Stomach (tissue), 4 donors: ENCODE results near the gene LYZ.
A peak's percentile ranks its signal among the peaks of the same experiment; 100 is the strongest.

ENCODE experiments used
- EP300 ChIP-seq: sonication (generic); formaldehyde crosslinking; IDR thresholded peaks from one replicate; pipeline ENCODE4 v1.6.1; 2017; ENCODE audit warnings: antibody characterized with exemption
- POLR2A ChIP-seq, 4 donors: fragments of 450-650 bp; IDR thresholded peaks; one replicate each; pipeline ENCODE4 v1.6.1; 2016; ENCODE audit warnings: antibody characterized with exemption in 4 of 4, control low read depth in 2 of 4, mild to moderate bottlenecking in 1 of 4, moderate library complexity in 1 of 4
- POLR2AphosphoS5 ChIP-seq, 3 donors: sonication (generic); formaldehyde crosslinking; IDR thresholded peaks; one replicate each; pipeline ENCODE4 v1.6.1; 2016; ENCODE audit warnings: antibody characterized with exemption in 3 of 3
- TF ChIP-seq, protein P1 (sequence below), 7 experiments: fragments of 450-650 bp in 4 of 7; fragments of 200-600 bp in 3 of 7; sonication (generic) in 3 of 7; IDR thresholded peaks; one replicate each; pipeline ENCODE4 v1.5.1; 2016 to 2019; ENCODE audit warnings: antibody characterized with exemption in 7 of 7, control low read depth in 2 of 7, mild to moderate bottlenecking in 1 of 7

DNA sequence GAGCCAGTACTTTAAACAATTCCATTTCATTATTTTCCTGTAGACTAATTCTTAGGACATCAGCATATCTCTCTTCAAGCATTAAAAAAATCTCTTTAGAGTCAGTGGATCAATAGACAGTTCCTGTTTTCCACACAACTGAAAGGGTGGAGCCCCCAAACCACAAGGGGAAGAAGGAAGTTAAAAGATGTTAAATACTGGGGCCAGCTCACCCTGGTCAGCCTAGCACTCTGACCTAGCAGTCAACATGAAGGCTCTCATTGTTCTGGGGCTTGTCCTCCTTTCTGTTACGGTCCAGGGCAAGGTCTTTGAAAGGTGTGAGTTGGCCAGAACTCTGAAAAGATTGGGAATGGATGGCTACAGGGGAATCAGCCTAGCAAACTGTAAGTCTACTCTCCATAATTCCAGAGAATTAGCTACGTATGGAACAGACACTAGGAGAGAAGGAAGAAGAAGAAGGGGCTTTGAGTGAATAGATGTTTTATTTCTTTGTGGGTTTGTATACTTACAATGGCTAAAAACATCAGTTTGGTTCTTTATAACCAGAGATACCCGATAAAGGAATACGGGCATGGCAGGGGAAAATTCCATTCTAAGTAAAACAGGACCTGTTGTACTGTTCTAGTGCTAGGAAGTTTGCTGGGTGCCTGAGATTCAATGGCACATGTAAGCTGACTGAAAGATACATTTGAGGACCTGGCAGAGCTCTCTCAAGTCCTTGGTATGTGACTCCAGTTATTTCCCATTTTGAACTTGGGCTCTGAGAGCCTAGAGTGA lies at the start of gene LYZ:
- TF ChIP-seq POLR2AphosphoS5 (IDR thresholded peaks at IDR 0.05) (peak in 2 of 3 donors; percentile 80), POLR2A (IDR thresholded peaks at IDR 0.05) (no peak), EP300 (no peak)
- TF ChIP-seq, protein P1, sequence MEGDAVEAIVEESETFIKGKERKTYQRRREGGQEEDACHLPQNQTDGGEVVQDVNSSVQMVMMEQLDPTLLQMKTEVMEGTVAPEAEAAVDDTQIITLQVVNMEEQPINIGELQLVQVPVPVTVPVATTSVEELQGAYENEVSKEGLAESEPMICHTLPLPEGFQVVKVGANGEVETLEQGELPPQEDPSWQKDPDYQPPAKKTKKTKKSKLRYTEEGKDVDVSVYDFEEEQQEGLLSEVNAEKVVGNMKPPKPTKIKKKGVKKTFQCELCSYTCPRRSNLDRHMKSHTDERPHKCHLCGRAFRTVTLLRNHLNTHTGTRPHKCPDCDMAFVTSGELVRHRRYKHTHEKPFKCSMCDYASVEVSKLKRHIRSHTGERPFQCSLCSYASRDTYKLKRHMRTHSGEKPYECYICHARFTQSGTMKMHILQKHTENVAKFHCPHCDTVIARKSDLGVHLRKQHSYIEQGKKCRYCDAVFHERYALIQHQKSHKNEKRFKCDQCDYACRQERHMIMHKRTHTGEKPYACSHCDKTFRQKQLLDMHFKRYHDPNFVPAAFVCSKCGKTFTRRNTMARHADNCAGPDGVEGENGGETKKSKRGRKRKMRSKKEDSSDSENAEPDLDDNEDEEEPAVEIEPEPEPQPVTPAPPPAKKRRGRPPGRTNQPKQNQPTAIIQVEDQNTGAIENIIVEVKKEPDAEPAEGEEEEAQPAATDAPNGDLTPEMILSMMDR (IDR thresholded peaks at IDR 0.05), result no peak
